Measurements from ENCODE around the gene ABHD18. TPM values are rescaled to one million over a fixed set of nuclear protein-coding genes. Genes with fewer than 3 reads are reported as not detected.
"Not testable (repeated sequence)": the region's sequence is repeated elsewhere in the genome, so short reads cannot be mapped to it uniquely, and the experiment has no call there.

ABHD18 gene
- total RNA-seq, 4 donors from 2014 or later, result 6.5 to 10.0 (median 8.4) TPM

DNA sequence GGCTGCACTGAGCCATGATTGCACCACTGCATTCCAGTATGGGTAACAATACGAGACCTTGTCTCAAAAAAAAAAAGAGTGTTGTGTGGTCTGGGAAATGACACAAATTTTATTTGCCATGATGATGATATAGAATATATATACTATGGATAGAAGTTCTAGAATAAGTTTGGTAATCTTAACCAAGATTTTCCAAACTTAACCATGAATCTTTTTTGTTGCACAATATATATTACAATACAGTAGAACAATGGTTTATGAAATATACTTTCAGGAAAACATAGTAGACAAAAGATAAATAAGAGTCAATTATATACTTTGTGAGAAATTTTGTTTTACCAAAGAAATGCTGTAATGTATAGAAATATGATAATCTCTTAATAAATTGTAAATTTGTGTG is 35.0 kb upstream of the ABHD18 start:
- ATAC-seq, result no peak
- 88 to 90% methylated on average over 1 of the region's 1 CpG for WGBS, 2 donors (ENCODE audit: low coverage in 1 of 2)
- no peak for TF ChIP-seq POLR2A (IDR thresholded peaks at IDR 0.05)
- TF ChIP-seq, protein P1, sequence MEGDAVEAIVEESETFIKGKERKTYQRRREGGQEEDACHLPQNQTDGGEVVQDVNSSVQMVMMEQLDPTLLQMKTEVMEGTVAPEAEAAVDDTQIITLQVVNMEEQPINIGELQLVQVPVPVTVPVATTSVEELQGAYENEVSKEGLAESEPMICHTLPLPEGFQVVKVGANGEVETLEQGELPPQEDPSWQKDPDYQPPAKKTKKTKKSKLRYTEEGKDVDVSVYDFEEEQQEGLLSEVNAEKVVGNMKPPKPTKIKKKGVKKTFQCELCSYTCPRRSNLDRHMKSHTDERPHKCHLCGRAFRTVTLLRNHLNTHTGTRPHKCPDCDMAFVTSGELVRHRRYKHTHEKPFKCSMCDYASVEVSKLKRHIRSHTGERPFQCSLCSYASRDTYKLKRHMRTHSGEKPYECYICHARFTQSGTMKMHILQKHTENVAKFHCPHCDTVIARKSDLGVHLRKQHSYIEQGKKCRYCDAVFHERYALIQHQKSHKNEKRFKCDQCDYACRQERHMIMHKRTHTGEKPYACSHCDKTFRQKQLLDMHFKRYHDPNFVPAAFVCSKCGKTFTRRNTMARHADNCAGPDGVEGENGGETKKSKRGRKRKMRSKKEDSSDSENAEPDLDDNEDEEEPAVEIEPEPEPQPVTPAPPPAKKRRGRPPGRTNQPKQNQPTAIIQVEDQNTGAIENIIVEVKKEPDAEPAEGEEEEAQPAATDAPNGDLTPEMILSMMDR (IDR thresholded peaks at IDR 0.05), result no peak
- no peak for TF ChIP-seq EP300 (IDR thresholded peaks at IDR 0.05)
- TF ChIP-seq POLR2AphosphoS5 (IDR thresholded peaks at IDR 0.05), result no peak
- H3K27me3 ChIP-seq, result no peaks in the 10 kb centered on the region
- H3K27ac ChIP-seq, result no peak overlapping the region
- no peak overlapping the region for H3K4me3 ChIP-seq
- H3K9me3 ChIP-seq, result no peaks in the 10 kb centered on the region
- H3K36me3 ChIP-seq, result peaks cover 0 to 61% of the 10 kb centered on the region in 2 donors
- H3K4me1 ChIP-seq, result no peaks in the 10 kb centered on the region

- WGBS, 2 donors (ENCODE audit: low coverage in 1 of 2), result 76 to 82% methylated on average over 5 to 6 of the region's 6 CpGs
- peaks cover 0 to 53% of the 10 kb centered on the region in 2 donors for H3K36me3 ChIP-seq
- not testable (repeated sequence) for ATAC-seq, H3K9me3 ChIP-seq, H3K4me3 ChIP-seq, H3K27ac ChIP-seq, H3K4me1 ChIP-seq, H3K27me3 ChIP-seq
Measured at GRCh38 chr4:127931836-127932235, 33.4 kb upstream of the ABHD18 start.

- Histone ChIP-seq H3K4me3 (no peak overlapping the region), H3K27me3 (no peaks in the 10 kb centered on the region), H3K27ac (no peak overlapping the region), H3K9me3 (no peaks in the 10 kb centered on the region), H3K4me1 (no peaks in the 10 kb centered on the region), H3K36me3 (peaks cover 0 to 35% of the 10 kb centered on the region in 2 donors)
- TF ChIP-seq, protein P1 (IDR thresholded peaks at IDR 0.05), result no peak
- no peak for TF ChIP-seq EP300 (IDR thresholded peaks at IDR 0.05)
- TF ChIP-seq POLR2A (IDR thresholded peaks at IDR 0.05), result no peak
- no peak for TF ChIP-seq POLR2AphosphoS5 (IDR thresholded peaks at IDR 0.05)
- WGBS, 2 donors (ENCODE audit: low coverage in 1 of 2), result 92 to 100% methylated on average over 1 of the region's 1 CpG
- no peak for ATAC-seq
Measured at GRCh38 chr4:127936974-127937373, 28.2 kb upstream of the ABHD18 start.

DNA sequence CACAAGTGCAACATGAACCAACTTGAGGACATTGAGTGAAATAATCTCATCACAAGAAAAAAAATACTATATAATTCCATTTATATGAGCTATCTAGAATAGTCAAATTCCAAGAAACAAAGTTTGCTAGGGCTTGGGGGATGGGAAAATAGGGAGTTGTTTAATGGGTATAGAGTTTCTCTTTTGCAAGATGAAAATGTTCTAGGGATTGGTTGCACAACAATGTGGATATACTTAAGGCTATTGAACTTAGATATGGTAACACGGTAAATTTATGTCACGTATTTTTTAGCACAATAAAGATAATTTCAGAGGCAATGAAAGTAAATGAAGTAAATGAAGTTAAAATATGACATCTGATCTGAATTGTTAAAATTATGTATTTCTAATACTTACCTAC is 8.1 kb upstream of the ABHD18 start:
- no peaks in the 10 kb centered on the region for H3K27me3 ChIP-seq
- peaks cover 0 to 11% (median 0%) of the 10 kb centered on the region in 3 donors for H3K4me1 ChIP-seq
- no peak overlapping the region for H3K27ac ChIP-seq
- TF ChIP-seq POLR2A (IDR thresholded peaks at IDR 0.05) (no peak), EP300 (IDR thresholded peaks at IDR 0.05) (no peak), POLR2AphosphoS5 (IDR thresholded peaks at IDR 0.05) (no peak)
- TF ChIP-seq, protein P1 (IDR thresholded peaks at IDR 0.05), result no peak
- H3K36me3 ChIP-seq, result peaks cover 0 to 40% of the 10 kb centered on the region in 2 donors
- no peak overlapping the region for H3K4me3 ChIP-seq
- 93 to 95% methylated on average over 2 of the region's 2 CpGs for WGBS, 2 donors (ENCODE audit: low coverage in 1 of 2)
- no peaks in the 10 kb centered on the region for H3K9me3 ChIP-seq
- ATAC-seq, result no peak

DNA sequence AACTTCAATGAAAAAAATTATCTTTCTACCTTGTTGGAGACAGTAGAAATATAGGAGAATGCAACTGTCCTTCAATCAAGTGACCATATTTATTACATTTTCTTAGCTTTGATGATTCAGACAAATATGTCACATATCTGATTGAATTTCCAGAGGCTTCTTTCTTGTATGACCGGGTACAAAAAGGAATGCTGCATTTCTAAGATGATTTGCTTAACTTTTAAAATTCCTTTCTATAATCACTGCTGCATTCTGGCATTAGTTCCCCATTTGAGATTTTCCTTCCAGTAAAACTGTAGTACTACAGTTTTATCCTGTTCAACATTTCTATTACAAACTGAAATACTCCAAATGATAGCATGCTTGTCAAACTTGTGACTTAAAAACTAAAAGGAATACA is 5.4 kb upstream of the ABHD18 start:
- H3K4me3 ChIP-seq, result no peak overlapping the region
- H3K4me1 ChIP-seq, result peaks cover 0 to 35% (median 0%) of the 10 kb centered on the region in 3 donors
- no peak for ATAC-seq
- 46 to 53% methylated on average over 1 of the region's 1 CpG for WGBS, 2 donors (ENCODE audit: low coverage in 1 of 2)
- no peaks in the 10 kb centered on the region for H3K9me3 ChIP-seq
- H3K27ac ChIP-seq, result no peak overlapping the region
- TF ChIP-seq, protein P1 (IDR thresholded peaks at IDR 0.05), result no peak
- TF ChIP-seq EP300 (IDR thresholded peaks at IDR 0.05), result no peak
- TF ChIP-seq POLR2A (IDR thresholded peaks at IDR 0.05), result no peak
- TF ChIP-seq POLR2AphosphoS5 (IDR thresholded peaks at IDR 0.05), result no peak
- H3K27me3 ChIP-seq, result no peaks in the 10 kb centered on the region
- H3K36me3 ChIP-seq, result peaks cover 0 to 20% of the 10 kb centered on the region in 2 donors

- H3K27ac ChIP-seq, result peak overlapping the region; percentile 63 to 97 (median 94)
Measured at GRCh38 chr4:127963633-127964398, 1.4 kb upstream of the ABHD18 start.

GRCh38 chr4:127964426-127965061 is 662 bp upstream of the ABHD18 start:
- peak; percentile 30 for ATAC-seq
- 0% methylated on average over 9 of the region's 41 CpGs; no CpG with 5 or more reads in 1 of the 2 donors for WGBS, 2 donors (ENCODE audit: low coverage in 1 of 2)
- H3K27me3 ChIP-seq, H3K36me3 ChIP-seq, H3K9me3 ChIP-seq: not testable (repeated sequence)
- peak overlapping the region; percentile 45 to 81 for H3K4me3 ChIP-seq
- peaks cover 0 to 57% (median 0%) of the 10 kb centered on the region in 3 donors for H3K4me1 ChIP-seq
- H3K27ac ChIP-seq, result peak overlapping the region; percentile 63 to 97 (median 94)

More at GRCh38 chr4:127963633-127964398, 1.4 kb upstream of the ABHD18 start:
- H3K36me3 ChIP-seq, ATAC-seq, H3K9me3 ChIP-seq, H3K27me3 ChIP-seq: not testable (repeated sequence)
- 82% methylated on average over 2 to 8 of the region's 35 CpGs for WGBS, 2 donors (ENCODE audit: low coverage in 1 of 2)
- peaks cover 0 to 57% (median 0%) of the 10 kb centered on the region in 3 donors for H3K4me1 ChIP-seq
- peak overlapping the region; percentile 45 to 81 for H3K4me3 ChIP-seq

Data from gastroesophageal sphincter (tissue), 4 donors.